GM21381 (cell line): ENCODE results near the gene MEG3.

Source experiments
- ATAC-seq: cut with Tn5 transposase; IDR thresholded peaks from one replicate; pipeline ENCODE4 v1.9.1; 2021; ENCODE audit warnings: mild to moderate bottlenecking, moderate library complexity; ENCODE audit not compliant: unreplicated experiment

MEG3 gene

DNA sequence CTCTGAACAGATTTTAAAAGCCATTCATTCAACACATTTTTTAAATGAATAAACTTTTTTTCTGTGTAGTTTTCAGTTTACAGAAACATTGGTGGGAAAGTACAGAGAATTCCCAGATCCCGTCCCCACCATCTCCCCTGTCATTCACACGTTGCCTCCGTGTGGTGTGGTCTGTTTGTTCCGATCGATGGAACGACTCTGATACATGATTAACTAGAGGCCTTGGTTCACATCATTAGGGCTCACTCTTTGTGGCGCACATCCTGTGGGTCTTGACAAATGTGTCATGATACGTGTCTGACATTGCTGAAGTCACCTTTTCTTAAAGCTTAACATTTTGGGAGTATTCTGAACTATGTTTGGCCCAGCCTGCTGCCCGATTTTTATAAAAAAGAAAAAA, 18.5 kb downstream of the MEG3 start:
- ATAC-seq = no peak

DNA sequence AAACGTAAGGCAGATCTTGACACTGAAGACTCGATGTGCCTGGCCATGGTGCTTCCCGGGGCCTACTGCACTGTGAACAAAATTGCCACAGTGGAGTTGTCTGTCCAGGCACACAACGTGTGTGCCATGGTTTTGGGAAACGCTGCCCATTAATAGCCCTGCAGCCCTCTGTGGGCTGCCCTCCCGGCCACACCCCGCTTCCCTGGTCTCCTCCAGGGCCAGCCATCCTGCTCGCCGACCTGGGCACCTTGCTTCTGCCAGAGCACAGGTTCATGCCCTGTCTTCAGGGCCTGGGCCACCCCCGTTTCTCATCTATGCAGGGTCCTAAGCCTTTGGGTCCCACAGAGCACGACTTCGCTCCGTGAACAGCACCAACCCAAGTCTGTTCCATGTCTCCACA, 18.9 kb downstream of the MEG3 start:
- ATAC-seq = no peak

DNA sequence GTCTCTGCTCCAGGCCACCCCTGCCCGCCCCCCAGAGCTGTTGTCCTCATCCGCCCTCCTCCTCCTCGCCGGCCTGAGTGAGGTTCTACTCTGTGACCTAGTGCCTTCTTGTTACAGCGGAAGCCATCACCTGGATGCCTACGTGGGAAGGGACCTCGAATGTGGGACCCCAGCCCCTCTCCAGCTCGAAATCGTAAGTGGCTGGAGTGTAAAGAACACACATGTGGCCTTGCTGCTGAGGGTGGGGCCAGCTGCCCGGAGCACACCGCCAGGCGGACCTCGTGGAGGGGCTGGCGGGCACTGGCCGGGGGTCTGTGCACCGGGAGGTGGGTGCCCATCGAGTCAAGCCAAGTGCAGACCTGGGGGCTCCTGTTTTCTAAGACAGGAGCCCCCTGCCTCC, 19.4 kb downstream of the MEG3 start:
- ATAC-seq = no peak

DNA sequence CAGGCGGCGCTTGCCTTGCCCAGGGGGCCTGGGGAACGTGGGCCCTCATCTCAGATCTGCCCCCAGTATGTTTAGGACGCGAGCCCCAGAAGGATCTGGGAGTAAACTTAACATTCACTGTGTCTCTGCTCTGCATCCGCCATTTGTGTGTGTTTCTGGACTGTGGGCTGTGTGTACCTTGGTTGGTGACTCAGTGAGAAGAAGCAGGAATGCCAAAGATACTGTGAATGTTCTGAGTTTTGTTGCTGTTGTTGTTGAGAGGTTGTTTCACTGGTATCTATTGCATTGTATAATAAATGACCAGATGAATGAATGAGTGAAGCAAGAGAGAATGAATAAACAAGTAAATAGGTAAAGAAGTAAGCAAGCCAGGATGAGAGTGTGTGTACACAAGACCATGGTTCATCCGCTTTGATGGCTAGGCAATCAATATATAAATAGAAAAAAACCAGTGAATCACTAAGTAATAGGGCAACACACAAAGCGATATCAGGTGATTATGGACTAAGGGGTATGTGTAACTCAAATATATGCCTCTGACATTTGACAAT, 20.5 kb downstream of the MEG3 start:
- no peak for ATAC-seq

DNA sequence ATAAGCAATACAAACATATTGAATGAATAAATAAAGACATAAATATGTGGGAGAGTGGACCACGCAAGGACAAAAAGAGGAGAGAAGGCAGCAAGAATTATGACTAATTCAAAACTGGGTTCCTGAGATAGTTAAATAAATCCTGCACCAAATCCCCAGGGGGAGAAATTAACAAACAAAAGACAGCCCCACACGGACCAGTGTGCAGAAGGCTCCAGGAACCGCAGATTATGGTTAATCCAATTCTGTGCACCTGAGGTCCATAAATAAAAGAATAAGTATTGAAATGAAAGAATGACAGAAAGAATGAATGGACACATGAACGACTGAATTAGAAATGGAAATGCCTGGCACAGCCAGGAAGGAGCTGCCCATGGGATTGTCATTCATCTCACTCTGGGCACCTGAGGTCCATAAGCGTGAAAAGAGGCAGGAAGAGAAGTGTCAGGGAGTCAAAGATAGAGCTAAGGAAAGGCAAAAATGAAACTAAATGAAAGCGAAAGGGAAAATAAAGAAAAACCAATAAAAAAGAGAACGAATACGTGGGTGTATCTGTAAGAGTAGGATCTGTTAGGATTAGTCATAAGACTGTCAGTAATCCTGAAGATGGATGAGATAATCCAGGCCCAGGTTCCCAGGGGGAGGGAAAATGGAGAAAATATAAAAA, 23.3 kb downstream of the MEG3 start:
- ATAC-seq = no peak

DNA sequence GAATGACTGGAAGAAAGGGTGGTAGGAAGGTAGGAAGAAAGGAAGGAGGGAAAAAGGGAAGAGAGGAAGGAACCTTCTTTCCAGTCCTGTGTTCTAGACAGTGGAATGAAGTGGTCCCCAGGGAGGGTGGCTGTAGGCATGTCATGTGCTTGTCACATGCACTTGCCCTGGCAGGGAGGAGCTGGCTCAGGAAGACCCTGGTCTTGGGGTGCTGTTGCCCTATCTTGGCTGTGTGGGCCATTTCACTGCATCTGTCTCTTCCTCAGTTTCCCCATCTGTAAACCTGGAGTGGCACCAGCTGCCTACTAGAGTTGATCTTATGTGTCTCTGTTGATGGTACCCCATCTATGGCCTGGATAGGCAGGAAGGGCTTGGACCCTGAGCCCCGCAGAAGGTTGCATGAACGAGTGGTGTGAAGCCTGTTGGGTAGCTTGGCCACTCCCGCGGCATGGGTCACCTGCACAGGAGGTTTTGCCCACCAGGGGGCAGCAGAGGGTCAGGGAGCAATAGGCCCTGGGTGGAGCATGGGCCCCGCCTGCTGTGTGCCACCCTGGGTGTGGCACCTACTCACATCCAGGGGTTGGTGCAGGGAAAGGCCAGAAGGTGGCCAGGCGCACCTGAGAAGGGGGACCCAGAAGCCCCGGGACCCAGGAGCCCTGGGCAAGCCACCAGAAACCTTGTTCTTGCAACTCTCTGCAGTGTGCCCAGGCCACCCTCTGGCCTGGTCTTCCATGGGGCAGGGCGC, 25.1 kb downstream of the MEG3 start:
- ATAC-seq = no peak

DNA sequence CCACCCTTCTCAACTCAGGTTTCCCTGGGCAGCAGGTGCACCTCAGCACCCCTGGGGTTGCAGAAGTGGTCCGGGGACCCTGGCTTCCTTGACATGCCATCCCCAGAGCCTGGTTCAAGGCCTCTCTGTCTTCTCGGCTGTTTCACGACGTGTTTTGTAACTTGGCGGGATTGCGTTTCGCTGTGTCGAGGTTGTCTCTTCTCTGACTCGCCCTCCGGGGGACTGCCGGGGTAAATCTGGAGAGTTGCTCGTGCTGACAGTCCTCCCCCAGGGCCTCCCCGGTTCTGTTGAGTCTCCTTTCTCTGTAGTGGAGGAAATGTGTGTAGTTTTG, 25.6 kb downstream of the MEG3 start:
- no peak for ATAC-seq

DNA sequence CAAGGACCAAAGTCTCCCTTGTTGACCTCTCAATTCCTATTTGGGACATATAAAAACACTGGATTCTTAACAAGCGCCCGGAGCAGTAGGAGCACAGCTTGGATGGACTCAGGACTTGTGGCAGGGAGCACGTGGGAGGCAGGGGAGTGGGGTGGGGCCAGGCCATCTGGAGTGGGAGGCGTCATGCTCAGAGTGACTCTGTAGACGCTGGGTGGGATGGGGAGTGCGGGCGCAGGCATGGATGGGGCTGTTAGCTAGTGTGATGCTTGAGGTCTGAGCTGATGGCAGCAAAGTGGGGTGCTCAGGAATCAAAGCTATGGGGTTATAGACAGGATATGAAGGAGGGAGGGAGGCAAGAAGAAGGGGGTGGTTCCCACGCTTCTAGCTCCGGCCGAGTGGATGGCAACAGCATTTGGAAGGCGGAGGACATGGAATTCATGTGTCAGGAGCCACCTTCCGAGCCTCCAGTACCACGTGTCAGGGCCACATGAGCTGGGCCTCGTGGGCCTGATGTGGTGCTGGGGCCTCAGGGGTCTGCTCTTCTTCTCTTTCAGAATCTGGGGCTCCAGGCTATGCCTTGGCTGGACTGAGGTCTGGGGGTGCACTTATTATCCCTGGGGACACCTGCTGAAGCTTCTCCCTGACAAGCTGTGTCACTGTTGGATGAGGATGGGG, 26.2 kb downstream of the MEG3 start:
- ATAC-seq = no peak

DNA sequence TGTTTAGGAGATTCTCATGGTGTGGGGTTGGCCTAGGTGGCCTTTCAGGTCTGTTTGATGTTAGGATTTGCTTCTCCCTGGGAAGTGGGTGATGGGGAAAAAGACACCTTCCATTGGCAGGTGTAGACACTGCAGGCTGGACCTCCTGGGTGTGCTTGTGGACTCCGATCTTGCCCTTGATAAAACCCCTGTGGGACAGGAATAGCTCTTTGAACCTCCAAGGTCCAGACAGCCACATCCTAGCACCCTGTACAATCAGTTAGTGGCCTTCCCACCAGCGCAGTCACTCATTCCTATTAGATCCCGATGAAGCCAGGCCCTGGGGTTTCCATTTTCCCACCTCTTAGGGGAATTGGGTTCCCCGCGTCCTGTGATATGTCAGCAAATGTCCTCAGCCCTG, 28.5 kb downstream of the MEG3 start:
- ATAC-seq = no peak

DNA sequence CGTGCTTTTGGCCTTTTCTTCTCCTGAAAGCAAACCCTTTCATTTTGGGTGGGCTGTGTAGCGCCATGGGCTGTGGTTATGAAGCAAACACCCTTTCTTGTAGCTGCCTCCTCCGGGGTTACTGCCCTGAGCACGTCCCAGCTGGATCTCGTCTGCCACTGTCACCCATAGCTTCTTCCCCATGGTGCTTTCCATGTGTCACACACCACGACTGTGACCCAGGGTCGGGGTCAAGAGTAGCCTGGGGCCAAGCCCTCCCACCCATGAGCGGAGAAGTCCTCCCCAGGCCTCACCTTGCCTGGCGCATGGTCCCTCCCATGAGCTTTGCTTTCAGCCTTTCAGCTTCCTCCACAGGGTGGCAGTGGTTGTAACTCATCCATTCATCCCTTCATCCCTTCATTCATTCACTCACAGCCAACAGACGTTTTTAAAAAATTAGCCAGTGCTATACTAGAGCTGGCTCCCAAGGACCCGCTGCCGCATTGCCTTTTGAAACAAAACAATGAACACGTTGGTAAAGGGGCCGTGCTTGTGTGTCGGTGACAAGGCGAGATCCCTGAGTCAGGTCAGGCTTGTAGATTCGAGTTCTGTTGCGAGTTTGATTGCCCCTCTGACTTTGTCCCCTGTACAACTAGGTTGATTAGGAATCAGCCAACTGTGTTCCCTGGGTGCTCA, 29.5 kb downstream of the MEG3 start:
- ATAC-seq = no peak

DNA sequence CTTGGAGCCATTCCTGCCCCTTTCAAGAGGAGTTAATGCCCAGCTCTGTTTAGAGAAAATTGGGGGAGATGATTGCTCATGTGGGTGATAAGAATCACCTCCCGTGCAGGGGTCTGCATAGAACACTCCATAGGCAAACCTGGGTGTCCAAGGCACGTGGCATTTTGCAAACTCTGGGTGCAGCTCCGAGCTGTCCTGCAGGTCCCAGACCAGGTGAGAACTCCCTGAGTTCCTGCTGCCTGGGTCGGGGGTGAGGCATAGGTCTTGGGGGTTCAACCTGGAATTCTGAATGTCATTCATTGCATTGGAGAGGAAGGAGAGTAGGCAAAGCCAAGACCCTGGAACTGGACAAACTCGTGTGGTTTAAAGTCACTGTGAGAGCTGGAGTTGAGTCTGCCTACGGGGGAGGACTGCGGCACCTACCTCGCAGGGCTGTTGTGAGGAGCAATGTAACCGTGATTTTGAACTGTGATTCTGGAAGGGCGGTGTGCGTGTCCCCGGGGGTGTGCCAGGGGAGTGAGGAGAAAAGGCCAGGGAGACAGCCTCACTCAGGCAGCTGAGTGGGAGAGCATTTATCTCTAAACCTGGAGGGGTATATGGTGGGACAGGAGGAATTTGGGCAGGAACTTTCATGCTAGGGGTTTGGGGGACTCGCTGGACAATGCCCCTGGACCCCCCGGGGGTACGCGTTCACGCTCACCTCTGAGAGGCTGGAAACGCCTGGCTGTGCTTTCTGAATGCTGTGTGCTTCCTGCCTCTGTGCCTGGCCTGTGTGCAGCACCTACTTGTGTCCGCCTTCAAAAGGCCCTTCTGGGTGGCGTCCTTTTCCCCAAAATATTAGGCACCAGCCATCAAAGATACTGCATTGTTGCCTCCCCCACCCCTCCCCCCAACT, 30.4 kb downstream of the MEG3 start:
- ATAC-seq = no peak

DNA sequence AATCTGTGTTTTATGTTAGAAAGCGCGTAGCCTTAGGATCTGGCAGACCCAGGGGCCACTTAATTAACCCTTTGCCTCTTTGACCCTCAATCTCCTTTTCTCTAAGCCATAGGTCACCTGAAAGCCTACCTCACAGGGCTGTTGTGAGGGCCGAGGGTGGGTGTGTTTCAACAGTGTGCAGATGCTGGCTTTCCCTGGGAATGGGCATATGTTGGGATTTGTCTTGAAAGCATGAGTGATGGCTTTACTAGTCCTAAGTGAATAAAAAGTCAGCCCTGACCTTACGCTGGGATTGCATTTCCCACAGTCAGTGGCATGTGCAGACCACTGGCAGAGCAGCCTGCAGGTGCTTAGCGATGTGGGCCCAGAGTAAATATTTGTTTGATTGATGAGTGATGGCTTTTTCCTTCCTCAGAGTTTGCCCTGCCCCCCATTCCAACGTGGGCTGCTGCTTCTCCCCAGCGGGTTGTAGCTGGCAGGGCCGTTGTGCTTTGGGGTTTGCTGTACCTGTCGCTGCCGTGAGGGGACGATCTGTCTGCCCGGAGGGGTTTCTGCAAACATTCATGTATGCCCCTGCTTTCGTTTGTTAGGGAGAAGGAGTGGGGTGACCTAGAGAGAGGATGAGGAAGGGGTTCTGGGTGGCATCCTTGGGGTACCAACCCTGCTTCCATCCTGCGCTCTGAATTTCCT, 31.5 kb downstream of the MEG3 start:
- ATAC-seq = no peak

DNA sequence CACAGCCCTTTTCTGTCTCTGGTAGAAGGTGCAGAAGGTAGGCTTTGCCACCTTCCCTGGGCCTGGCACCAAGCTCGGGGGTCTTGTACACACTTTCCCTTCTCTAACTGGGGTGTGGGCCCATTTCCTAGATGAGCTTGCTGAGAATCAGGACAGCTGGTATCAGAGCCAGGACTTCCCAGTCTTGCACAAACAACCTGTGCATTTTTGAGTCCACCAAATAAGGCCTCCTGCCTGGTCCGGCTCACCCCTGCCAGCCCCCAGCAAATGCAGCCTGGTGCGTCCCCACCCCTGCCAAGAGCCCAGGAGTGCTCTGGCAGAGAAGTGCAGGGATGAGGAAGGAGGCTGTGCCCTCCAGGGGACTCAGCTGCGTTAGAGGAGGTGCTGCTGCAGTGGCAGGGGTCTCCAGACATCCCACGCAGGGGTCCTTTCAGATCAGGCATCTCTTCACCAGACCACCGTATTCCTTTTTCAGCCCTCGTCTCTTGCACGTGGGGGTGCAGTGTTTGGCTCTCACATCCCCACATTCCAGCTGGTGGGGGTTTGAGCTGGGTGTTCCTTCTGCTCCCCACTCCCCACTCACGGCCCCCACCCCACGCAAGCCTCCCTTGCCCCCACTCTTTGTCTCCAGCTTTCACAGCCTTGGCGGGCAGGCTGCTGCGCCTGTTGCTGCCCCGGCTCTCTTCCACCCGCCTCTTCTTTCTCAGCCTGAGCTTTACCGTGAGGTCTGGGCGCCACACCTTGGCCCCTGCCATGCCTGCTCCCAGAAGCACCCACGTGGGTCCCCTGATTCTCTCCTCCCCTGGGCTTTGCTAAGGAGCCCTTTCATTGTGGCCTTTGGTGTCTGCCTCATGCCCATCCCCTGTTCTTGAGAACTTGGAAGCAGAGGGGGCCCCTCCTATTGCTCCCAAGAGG, 32.3 kb downstream of the MEG3 start:
- ATAC-seq = no peak

DNA sequence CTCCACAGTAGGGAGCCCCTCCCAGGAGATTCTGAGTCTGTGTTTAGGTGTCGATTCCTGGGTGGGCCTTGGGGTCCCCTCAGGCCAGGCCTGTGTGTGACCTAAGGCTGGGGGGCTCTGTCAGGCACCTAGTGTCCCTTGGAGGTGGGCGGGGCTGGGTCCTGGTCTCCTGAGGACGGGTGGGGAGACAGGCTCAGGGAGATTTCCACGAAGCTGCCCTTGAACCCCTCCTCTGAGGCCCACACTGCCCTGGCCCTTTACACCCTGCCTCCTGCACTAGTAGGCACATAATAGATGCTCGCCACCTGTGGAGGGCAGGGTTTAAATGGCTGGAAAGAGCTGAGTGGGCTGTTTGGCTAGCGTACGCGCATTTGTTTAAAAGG, 32.9 kb downstream of the MEG3 start:
- no peak for ATAC-seq

DNA sequence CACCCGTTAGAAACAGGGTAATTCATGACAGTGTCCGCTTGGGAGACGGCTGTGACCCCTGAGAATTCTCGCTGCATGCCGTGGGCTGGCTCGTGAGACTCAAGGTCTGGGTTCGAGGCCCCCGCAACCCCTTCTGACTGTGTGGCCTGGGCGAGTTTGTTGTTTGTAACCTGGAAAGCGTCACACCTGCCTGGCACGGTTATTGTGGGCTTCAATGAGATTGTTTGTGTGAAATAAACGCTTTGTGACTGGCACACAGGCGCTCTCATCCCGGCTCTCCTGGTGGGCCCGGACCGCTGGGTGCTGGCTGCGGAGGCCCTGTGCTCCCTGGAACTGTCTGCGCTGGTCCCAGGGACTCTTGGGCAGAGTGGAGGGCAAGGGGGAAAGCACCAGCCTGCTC, 33.9 kb downstream of the MEG3 start:
- ATAC-seq = no peak

DNA sequence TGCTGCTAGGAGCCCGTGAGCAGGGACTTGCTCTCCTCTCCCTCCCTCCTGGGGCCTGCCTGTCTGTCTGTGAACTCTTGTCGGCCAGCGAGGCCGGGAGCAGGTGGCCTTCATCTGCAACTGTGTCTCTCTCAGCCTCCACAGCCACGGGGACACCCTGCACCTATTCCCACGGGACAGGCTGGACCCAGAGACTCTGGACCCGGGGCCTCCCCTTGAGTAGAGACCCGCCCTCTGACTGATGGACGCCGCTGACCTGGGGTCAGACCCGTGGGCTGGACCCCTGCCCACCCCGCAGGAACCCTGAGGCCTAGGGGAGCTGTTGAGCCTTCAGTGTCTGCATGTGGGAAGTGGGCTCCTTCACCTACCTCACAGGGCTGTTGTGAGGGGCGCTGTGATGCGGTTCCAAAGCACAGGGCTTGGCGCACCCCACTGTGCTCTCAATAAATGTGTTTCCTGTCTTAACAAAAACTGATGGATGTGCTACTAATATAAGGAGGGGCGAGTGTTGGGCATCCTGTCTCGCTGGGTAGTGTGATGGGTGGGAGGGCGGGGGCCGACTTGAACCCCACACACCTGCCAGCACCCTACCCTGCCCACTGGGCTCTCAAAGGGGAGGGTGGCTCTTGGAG, 34.8 kb downstream of the MEG3 start:
- ATAC-seq = no peak

DNA sequence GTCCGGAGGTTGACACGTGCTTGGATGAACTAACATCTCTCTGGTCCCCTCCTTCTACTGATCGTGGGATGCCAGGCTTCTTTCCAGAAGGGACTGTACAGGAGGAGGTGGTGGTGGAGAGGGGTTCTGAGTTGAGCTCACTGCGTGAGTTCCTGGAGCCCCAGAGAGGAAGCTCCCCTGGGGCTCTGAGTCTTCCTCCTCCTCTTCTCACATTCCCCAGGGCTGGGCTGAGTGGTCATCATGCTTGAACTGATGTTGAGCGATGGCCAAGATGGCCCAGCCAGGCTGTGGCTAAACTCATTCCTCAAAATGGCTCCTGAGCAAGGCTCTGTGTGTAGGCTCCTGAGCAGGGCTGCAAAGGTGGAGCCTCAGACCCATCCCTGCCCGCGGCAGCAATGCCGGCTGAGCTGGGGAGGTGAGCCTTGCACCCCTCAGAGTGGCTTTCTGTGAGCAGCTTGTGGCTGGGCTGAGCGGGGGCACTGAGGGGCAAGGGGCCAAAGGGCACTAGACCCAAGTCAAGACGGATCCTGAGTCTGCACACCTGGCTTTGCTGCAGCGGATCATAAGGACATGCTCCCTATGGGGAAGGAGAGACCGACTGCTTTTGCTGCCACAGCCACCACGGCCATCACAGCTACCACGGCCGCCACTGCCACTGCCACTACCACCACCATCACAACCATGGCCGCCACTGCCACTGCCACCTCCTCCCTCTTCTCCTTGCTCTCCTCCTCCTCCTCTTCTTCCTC, 35.4 kb downstream of the MEG3 start:
- no peak for ATAC-seq

DNA sequence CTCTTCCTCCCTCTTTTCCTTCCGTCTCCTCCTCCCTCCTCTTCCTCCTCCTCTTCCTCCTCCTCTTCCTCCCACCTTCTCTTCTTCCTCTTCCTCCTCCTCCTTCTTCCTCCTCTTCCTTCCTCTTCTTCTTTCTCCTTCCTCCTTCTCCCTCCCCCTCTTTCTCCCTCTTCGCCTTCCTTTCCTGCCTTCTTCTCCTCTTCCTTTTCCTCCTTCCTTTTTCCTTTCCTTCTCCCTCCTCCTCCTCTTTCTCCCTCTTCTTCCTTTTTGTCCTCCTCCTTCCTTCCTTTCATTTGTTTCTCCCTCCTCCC, 36.0 kb downstream of the MEG3 start:
- ATAC-seq = no peak
